ENCODE results near the gene KCNH5. TPM values are rescaled to one million over a fixed set of nuclear protein-coding genes. Genes with fewer than 3 reads are reported as not detected.

Gene KCNH5
- total RNA-seq, 4 donors from 2014 or later: not detected

DNA sequence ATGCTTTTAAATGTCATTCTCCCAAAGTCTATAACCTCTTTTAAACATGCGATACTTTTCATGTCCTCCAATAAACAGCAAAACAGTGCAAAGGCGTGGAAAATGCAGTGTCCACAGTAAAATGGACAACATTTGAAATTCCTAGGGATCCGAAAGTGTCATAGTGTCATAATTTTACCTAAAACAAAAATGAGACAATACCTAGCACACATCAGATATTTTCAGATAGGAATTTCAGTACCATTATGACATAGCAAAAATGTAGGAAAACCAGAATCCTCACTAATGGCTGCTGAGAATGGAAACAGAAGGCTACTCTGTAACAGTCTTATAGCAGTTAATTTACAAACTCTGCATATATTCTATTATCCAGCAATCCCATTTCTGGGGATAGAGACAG, 33.1 kb downstream of the KCNH5 start:
- no peak for ATAC-seq
- no peak overlapping the region for H3K4me3 ChIP-seq
- in situ Hi-C loops (cut with MboI; ENCODE audit: low sequenced_read_pairs in 4 of 4) (no loop called here), intact Hi-C loops (cut with DNase I; ENCODE audit: low total_unique reads) (no loop called here)
- no peak overlapping the region for H3K27ac ChIP-seq
- no peaks in the 10 kb centered on the region for H3K4me1 ChIP-seq
- DNase-seq: no peak
- no peaks in the 10 kb centered on the region for H3K9me3 ChIP-seq
- no peaks in the 10 kb centered on the region for H3K36me3 ChIP-seq
- no peaks in the 10 kb centered on the region for H3K27me3 ChIP-seq
- TF ChIP-seq, protein P1, sequence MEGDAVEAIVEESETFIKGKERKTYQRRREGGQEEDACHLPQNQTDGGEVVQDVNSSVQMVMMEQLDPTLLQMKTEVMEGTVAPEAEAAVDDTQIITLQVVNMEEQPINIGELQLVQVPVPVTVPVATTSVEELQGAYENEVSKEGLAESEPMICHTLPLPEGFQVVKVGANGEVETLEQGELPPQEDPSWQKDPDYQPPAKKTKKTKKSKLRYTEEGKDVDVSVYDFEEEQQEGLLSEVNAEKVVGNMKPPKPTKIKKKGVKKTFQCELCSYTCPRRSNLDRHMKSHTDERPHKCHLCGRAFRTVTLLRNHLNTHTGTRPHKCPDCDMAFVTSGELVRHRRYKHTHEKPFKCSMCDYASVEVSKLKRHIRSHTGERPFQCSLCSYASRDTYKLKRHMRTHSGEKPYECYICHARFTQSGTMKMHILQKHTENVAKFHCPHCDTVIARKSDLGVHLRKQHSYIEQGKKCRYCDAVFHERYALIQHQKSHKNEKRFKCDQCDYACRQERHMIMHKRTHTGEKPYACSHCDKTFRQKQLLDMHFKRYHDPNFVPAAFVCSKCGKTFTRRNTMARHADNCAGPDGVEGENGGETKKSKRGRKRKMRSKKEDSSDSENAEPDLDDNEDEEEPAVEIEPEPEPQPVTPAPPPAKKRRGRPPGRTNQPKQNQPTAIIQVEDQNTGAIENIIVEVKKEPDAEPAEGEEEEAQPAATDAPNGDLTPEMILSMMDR (IDR thresholded peaks at IDR 0.05 in 4 of 5, conservative IDR thresholded peaks at IDR 0.05 in 1 of 5): no peak
- TF ChIP-seq POLR2A (IDR thresholded peaks at IDR 0.05): no peak

DNA sequence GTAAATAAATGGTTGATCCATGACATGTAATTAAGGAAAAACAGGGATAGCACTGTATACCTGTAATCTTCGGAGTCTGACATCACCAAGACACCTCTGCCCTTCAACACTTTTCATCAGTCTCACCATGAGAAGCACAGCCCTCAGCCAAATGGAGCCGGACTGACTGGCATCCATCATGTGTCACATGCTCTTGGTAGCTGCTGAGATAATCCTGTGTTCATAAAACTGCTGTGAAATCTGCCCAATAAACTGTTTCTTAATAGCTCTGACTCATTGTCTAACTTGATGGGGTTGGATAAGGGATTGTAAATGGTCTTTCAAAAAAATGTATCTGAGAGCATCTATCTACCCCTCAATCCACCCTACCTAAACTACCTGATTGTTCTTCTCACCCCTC, 33.6 kb downstream of the KCNH5 start:
- intact Hi-C loops (cut with DNase I; ENCODE audit: low total_unique reads): no loop called here
- no peak for ATAC-seq
- no peaks in the 10 kb centered on the region for H3K36me3 ChIP-seq
- no peak for DNase-seq
- no peaks in the 10 kb centered on the region for H3K9me3 ChIP-seq
- no peak overlapping the region for H3K4me3 ChIP-seq
- H3K27ac ChIP-seq: no peak overlapping the region
- no peaks in the 10 kb centered on the region for H3K4me1 ChIP-seq
- in situ Hi-C loops (cut with MboI; ENCODE audit: low sequenced_read_pairs in 4 of 4): no loop called here
- TF ChIP-seq, protein P1 (IDR thresholded peaks at IDR 0.05 in 4 of 5, conservative IDR thresholded peaks at IDR 0.05 in 1 of 5): no peak
- TF ChIP-seq POLR2A (IDR thresholded peaks at IDR 0.05): no peak
- no peaks in the 10 kb centered on the region for H3K27me3 ChIP-seq

DNA sequence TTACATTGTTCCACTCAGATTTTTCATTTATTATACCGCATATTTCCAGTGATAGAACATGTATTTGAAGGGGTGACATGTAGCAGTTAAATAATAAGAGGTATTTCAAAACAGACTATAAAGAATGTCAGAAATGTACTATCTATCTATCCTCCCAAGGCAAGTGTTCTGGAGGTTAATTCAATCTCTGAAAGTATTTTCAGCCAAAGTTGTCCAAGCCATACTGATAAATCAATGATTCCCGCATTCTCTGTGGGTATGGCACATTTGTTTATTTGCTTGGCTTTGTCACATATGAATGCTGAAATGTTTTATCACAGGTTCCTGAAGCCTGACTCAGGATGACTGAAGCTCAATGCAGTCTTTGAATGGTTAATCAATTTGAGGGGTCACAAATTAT, 35.8 kb downstream of the KCNH5 start:
- no peaks in the 10 kb centered on the region for H3K4me1 ChIP-seq
- H3K36me3 ChIP-seq: no peaks in the 10 kb centered on the region
- intact Hi-C loops (cut with DNase I; ENCODE audit: low total_unique reads): no loop called here
- no peak overlapping the region for H3K4me3 ChIP-seq
- no peaks in the 10 kb centered on the region for H3K27me3 ChIP-seq
- in situ Hi-C loops (cut with MboI; ENCODE audit: low sequenced_read_pairs in 4 of 4): no loop called here
- H3K9me3 ChIP-seq: no peaks in the 10 kb centered on the region
- no peak for ATAC-seq
- TF ChIP-seq POLR2A (IDR thresholded peaks at IDR 0.05): no peak
- TF ChIP-seq, protein P1 (IDR thresholded peaks at IDR 0.05 in 4 of 5, conservative IDR thresholded peaks at IDR 0.05 in 1 of 5): no peak
- H3K27ac ChIP-seq: no peak overlapping the region
- DNase-seq: no peak

DNA sequence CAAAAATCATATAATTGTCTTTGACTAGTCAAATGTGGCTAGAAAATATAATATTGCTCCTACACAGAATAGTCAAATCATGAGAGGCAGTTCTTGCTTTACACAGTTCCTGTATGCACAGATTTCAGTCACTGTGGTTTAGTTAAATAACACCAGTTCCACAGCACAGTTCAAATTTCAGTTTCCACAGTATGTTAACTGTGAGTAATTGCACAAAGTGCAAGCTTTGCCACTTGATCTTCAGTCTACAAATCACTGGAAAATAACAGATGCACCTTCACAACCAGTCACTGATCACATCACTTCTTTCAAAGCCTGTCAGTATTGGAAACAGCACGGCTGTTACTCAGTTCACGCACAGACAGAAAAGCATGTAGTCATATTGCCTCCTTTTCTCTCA, 38.7 kb downstream of the KCNH5 start:
- DNase-seq: no peak
- no peak overlapping the region for H3K4me3 ChIP-seq
- no peaks in the 10 kb centered on the region for H3K27me3 ChIP-seq
- intact Hi-C loops (cut with DNase I; ENCODE audit: low total_unique reads) (no loop called here), in situ Hi-C loops (cut with MboI; ENCODE audit: low sequenced_read_pairs in 4 of 4) (no loop called here)
- ATAC-seq: no peak
- H3K27ac ChIP-seq: no peak overlapping the region
- TF ChIP-seq, protein P1 (IDR thresholded peaks at IDR 0.05 in 4 of 5, conservative IDR thresholded peaks at IDR 0.05 in 1 of 5): no peak
- TF ChIP-seq POLR2A (IDR thresholded peaks at IDR 0.05): no peak
- H3K36me3 ChIP-seq: no peaks in the 10 kb centered on the region
- H3K9me3 ChIP-seq: no peaks in the 10 kb centered on the region
- H3K4me1 ChIP-seq: no peaks in the 10 kb centered on the region

DNA sequence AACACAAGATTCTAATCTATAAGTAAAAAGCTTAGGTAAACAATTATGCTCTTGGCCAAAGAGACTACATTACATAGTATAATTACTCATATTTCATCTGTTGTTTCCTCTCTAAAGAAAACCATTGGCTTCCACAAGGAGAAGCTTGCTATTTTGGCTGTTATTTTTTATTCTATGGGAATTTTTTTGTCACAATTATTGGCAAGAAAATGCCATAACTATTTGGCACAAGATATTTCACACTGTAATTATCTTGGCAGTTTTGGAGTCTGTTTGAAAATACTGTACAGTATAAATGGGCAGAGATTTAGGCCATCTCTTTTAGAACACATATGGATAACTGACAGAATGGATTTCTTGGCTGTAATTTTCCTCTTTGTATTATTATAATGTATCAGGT, 51.2 kb downstream of the KCNH5 start:
- ATAC-seq: no peak

More for the DNA sequence above, 51.2 kb downstream of the KCNH5 start:
- TF ChIP-seq, protein P1 (IDR thresholded peaks at IDR 0.05 in 4 of 5, conservative IDR thresholded peaks at IDR 0.05 in 1 of 5): no peak
- no peak for TF ChIP-seq POLR2A (IDR thresholded peaks at IDR 0.05)
- in situ Hi-C loops (cut with MboI; ENCODE audit: low sequenced_read_pairs in 4 of 4) (no loop called here), intact Hi-C loops (cut with DNase I; ENCODE audit: low total_unique reads) (no loop called here)
- no peaks in the 10 kb centered on the region for H3K9me3 ChIP-seq
- no peaks in the 10 kb centered on the region for H3K27me3 ChIP-seq
- no peaks in the 10 kb centered on the region for H3K36me3 ChIP-seq
- no peaks in the 10 kb centered on the region for H3K4me1 ChIP-seq
- H3K27ac ChIP-seq: no peak overlapping the region
- DNase-seq: no peak
- no peak overlapping the region for H3K4me3 ChIP-seq

All from gastrocnemius medialis (tissue), 4 donors.